ENCODE data around the gene DOCK3.
"Not testable (repeated sequence)": the region's sequence is repeated elsewhere in the genome, so short reads cannot be mapped to it uniquely, and the experiment has no call there.

DOCK3 gene

DNA sequence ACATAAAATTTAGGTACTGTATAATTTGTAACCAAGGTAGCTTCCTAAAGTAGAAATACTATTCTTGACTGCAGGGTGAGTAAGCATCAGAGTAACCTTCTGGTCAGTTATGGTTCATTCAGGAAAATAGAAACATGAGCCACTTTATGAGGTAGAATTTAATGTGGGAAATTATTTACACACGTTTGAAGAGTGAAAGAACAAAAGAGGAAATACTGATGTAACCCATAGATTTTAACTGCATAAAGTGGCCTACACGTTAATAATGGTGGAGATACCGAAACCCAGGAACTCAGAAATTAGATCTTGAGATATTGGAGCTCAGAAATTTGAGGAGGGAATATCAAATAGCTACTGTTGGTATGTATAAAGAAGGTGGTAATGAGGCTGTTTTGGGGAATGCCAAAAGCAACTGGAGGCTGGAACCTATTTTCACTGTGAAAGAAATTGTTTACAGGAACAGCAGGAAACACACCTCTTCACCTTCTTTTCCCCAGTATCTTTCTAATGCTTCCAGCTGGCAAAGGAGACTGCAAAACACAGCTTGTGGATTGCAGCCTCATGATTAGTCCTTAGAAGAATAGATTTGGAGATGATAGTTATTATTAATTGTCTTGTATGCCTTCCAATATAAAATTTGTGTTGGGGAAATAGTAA, 216.1 kb downstream of the DOCK3 start:
- no peak for DNase-seq

- not testable (repeated sequence) for DNase-seq
Measured at GRCh38 chr3:50901097-50901496, 226.4 kb downstream of the DOCK3 start.

- no peak for DNase-seq
Measured at GRCh38 chr3:50912746-50913145, 238.0 kb downstream of the DOCK3 start.

GRCh38 chr3:50913260-50913659, 238.5 kb downstream of the DOCK3 start:
- no peak for DNase-seq

GRCh38 chr3:50922071-50922470, 247.3 kb downstream of the DOCK3 start:
- not testable (repeated sequence) for DNase-seq

DNA sequence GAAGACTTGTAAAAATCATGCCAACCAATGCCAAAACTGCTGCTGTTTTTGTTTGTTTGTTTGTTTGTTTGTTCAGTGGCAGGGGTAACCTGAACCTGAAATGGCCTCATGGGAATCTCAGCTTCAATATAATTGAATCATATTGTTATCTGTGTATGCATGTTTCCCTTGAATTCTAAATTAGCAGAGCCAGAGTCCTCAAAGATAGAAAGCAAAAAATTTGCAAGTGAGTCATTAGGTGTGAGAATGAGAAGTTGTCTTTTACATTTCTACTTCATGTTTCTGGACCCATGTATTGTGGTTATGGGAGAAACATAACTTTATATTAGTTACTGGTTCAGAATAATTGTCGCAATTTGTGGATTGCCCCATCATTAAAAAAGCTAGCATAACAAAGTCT, 249.2 kb downstream of the DOCK3 start:
- no peak for DNase-seq

DNA sequence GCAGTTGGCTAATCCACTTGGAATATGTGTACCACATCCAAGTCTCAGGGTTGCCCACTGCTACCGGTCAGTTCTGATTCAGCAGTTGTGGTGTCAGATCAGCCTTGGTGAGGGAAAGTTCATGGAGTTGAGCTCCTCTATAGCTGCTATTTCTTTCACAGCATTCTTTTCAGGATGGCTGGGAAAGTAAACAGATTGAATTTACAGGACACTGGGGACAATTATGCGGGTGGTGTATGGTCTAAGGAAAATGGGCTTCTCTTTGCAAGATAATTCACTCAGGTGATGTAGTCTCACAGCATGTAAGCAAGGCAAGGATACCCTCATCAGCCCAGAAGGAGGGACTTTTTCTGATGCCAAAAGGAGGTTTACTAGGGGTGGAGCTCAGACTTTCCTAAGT, 249.9 kb downstream of the DOCK3 start:
- DNase-seq = no peak

DNA sequence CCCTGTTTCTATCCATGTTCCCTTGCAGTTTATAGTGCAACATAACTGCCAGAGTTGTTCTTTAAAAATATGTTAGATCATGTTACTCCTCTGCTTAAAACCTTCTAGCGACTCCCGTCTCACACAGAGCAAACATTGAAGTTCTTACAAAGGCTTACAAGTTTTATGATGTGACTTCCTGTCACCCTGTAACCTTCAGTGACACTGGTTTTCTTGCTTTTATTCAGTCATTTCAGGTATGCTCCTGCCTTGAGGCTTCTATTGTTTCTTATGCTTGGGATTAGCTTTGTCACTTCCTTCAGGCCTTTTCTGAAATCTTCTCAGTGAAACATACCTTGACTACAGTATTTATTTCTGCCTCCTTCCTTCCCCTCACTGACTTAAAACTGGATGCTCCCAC, 252.1 kb downstream of the DOCK3 start:
- no peak for DNase-seq

DNA sequence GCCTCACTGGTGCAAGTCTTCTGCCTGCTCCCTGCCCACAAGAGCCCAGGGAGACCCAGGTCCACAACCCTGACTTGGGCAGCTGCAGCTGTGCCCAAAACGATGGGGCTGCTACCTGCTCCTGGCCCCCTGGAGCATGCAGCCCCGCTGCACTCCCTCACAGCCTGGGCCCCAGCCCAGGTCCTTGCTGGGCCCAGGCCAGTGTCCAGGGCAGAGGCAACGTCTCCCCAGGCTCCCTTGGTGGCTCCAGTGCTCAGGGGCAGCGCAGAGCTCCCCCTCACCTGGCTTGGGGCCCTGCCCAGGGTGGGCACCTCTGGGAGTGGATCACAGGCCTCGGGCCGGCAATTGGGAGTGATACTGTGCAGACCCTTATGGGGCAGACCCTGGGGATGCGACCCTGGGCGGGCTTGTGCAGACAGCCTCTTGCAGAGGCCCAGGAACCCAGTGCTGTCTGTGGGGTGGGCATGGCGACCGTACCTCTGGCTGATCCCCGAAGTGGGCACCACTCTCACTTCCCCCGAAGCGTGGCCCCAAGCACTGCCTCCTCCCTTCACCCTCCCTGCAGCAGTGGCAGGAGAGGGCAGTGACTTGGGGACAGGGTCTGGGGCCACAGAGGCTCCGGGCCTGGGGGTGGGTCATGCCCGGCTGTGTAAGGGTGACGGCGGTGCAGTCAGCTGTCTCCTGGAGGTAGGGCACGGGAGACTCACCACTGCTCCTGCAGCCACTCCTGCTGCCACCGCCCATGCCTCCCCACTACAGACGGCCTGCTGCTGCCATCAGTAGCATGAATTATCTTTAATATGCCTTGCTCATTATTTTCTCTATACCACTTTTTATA, 255.9 kb downstream of the DOCK3 start:
- no peak for DNase-seq

DNA sequence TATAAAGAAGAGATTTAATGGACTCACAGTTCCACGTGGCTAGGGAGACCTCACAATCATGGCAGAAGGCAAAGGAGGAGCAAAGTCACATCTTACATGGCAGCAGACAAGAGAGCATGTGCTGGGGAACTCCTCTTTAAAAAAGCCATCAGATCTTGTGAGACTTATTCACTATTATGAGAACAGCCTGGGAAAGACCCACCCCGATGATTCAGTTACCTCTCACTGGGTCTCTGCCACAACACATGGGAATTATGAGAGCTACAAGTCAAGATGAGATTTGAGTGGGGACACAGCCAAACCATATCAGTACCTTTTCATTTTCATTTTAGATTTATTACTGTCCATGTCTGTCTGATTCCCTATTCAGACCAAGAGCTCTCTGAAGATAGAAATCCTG, 258.2 kb downstream of the DOCK3 start:
- DNase-seq = not testable (repeated sequence)

DNA sequence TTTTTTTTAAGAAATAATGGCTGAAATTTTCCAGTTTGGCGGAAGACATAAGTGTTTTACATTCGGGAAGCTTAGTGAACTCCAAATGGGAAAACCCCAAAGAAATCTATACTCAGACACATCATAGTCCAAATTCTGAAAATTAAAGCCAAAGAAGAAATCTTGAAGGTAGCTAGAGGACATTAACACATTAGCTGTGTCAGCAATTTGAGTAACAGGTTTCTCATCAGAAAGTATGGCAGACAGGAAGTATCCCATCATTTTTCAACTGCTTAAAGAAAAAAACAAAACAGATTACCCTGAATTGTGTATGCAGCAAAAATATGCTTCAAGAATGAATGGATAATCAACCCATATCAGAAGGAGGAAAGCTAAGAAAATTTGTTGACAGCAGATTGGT, 261.7 kb downstream of the DOCK3 start:
- no peak for DNase-seq

GRCh38 chr3:50947419-50947818, 272.7 kb downstream of the DOCK3 start:
- DNase-seq = no peak

DNA sequence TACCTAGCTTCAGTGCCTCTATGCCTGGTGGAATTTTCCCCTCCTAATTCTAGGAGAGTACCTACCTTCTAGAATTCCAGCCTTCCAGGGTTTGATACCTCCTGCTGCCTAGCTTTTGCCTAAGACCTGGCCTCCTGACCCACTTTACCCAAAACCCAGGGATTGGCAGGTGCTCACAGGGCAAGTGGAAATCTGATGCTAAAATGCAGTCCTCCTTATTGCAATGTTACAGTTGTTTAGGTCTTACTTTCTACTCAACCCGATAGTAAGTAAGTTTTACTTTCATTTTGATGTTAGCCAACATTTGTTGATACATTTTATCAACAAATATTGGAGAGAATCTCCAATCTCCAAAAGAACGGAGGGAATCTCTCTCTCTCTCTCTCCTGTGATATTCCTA, 275.9 kb downstream of the DOCK3 start:
- no peak for DNase-seq

- no peak for DNase-seq
Measured at GRCh38 chr3:50953825-50954414, 279.2 kb downstream of the DOCK3 start.

GRCh38 chr3:50961386-50961785, 286.7 kb downstream of the DOCK3 start:
- no peak for DNase-seq

DNA sequence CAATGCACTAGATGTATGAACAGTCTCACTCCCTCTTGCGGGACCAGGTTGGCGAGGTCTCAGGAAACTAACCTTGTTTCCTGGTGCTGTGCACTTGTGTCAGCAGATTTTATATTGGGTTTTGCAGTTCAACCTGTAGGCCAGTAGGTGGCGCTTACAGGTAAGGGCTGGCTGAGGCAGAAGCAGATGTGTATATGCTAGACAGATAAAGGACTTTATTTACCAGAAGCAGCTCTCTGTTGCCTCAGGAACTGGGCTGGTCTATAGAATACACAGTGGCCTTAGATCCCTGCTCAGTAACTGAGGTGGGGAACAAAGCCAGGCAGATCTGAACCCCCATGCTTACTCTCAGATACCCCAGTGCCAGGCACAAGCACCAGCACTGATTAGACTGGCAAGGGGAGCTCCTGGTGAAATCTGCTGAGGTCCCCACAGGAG, 296.8 kb downstream of the DOCK3 start:
- no peak for DNase-seq

DNA sequence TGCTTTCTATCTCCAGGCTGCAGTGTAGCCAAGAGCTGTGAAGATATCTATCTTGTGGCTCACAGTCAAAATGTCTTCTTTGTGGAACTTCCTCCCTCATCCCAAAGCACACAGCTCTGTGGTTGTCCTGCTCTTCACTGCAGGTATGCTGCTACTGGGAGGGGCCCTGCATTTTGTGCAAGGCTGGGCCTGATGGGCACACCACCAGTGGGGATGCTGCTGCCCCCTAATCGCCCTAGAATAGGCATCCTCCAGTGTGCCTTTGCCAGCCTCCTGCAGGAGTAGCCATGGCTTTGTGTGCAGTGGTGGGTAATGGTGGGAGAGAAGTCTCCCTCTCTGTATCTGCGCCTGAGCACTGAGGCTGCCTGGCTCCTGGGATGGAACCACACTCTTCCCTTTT, 297.3 kb downstream of the DOCK3 start:
- no peak for DNase-seq

- not testable (repeated sequence) for DNase-seq
Measured at GRCh38 chr3:50978586-50978985, 303.9 kb downstream of the DOCK3 start.

DNA sequence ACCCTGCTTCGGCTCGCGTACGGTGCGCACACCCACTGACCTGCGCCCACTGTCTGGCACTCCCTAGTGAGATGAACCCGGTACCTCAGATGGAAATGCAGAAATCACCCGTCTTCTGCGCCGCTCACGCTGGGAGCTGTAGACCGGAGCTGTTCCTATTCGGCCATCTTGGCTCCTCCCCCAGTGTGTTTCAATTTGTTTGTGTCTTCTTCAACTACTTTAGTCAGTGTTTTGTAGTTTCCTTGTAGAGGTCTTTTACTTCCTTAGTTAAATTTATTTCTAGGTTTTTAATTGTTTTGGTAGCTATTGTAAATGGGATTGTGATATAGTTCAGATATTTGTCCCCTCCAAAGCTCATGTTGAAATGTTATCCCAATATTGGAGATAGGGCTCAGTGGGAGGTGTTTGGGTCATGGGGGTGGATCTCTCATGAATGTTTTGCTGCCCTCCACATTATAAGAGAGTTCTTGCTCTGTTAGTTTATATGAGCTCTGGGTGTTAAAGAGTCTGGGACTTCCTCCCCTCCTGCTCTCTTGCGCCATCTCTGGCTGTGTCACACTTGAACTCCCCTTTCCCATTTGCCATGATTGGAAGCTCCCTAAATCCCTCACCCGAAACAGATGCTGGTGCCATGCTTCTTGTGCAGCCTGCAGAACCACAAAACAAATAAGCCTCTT, 304.4 kb downstream of the DOCK3 start:
- no peak for DNase-seq

- DNase-seq = no peak
Measured at GRCh38 chr3:50982540-50983325, 308.0 kb downstream of the DOCK3 start.

DNA sequence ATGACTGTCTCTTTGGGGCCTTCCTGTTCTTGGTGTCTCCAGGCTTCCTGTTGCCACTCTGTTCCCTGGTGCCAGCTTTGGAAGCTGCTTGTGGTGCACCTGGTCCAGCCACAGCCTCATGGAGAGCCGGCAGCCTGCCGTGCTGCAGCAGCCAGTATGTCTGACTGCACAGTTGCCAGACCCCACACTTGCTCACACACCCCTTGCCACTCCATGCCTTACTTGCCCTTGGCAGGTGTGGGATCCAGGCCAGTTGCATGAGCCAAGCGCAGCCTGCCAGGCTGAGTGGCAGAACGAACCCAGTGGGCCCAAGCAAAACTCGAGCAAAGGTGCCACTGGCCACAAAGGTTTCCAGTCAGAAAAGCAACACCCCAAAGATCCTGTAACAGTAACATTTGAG, 309.2 kb downstream of the DOCK3 start:
- DNase-seq = no peak

DNA sequence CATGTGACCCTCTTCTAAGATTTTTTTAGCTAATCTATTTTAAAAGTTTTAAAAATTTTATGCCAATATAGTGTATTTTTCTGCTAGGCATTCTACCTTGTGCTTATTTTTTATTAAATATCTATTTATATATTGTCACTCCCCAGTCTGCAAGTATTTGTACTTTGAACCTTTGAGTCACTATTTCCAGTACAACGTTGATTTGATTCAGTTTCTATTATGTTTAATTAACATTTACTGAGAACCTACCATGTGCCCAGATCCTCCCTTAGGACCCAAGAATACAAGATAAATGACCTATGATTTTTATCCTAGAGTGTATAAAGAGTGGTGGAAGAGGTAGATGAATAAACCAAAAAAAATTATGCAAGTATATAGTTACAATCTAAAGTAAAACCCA, 311.2 kb downstream of the DOCK3 start:
- DNase-seq = no peak

GRCh38 chr3:50986726-50987125, 312.0 kb downstream of the DOCK3 start:
- no peak for DNase-seq
